Mammary epithelial cell (primary cell): ENCODE measurements around the gene SPTLC1.

Source experiments
- CTCF ChIP-seq, 2 donors: IDR thresholded peaks in 1 of 2; conservative IDR thresholded peaks in 1 of 2; 2 replicates each; pipeline ENCODE4 v1.5.1; 2011 to 2012; ENCODE audit warnings: inconsistent platforms in 2 of 2, low read length in 2 of 2, mild to moderate bottlenecking in 2 of 2, control low read depth in 1 of 2, low read depth in 1 of 2; ENCODE audit not compliant: insufficient read depth in 1 of 2; ENCODE audit errors: extremely low read depth in 1 of 2
- EZH2 ChIP-seq: IDR thresholded peaks from 2 replicates; pipeline ENCODE4 v1.6.1; 2012; ENCODE audit warnings: low read length, inconsistent platforms, borderline replicate concordance

DNA sequence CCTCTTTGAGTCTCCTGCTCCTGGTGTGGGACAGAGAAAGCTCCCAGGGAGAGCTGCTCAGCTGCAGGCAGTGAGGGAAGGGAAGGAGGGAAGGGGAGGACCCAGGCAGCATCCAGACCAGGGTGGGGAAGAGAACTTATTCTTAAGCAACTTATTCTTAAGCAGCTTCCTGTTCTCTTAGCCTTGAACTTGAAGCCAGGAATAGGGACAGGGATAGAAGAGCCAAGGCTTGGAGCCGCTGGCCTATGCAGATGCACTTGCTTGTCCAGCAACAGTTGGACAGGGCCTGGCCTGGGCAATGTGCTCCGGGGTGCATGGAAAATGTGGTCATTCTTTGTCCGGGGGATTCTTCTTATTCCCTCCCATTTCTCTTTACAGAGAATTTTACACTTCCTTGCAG lies 31.4 kb upstream of the SPTLC1 start:
- no peak for TF ChIP-seq CTCF (conservative IDR thresholded peaks at IDR 0.05 in 1 of 2, IDR thresholded peaks at IDR 0.05 in 1 of 2; ENCODE audit: extremely low read depth in 1 of 2, insufficient read depth in 1 of 2, low read depth in 1 of 2, low read length in 2 of 2)
- no peak for TF ChIP-seq EZH2
